Motor neuron (in vitro differentiated cells): ENCODE data around the gene TUBA4A. TPM values are rescaled to one million over a fixed set of nuclear protein-coding genes. Genes with fewer than 3 reads are reported as not detected.
"Not testable (repeated sequence)": the region's sequence is repeated elsewhere in the genome, so short reads cannot be mapped to it uniquely, and the experiment has no call there.

Experiments
- ATAC-seq, 8 experiments: fragments of 200-7000 bp; cut with Tn5 transposase; replicated peaks in 6 of 8; 2 replicates each; pipeline ENCODE4 v1.8.0; 2021; ENCODE audit warnings: mild to moderate bottlenecking in 8 of 8, moderate library complexity in 8 of 8
- H3K27ac ChIP-seq, 2 donors: fragments of 250-450 bp; sonication (Bioruptor Pico); 2 replicates each; pipeline ENCODE4 v1.9.0; 2021; ENCODE audit warnings: antibody characterized with exemption in 2 of 2, mild to moderate bottlenecking in 2 of 2, moderate library complexity in 1 of 2
- H3K4me1 ChIP-seq, 2 donors: fragments of 250-450 bp; sonication (Bioruptor Pico); replicated peaks in 1 of 2; 2 replicates each; pipeline ENCODE4 v1.6.1; 2021; ENCODE audit warnings: antibody characterized with exemption in 2 of 2, mild to moderate bottlenecking in 2 of 2, moderate library complexity in 1 of 2
- H3K4me3 ChIP-seq, 5 donors: fragments of 250-450 bp; sonication (Bioruptor Pico); 2 replicates each; pipeline ENCODE4 v1.9.0; 2021; ENCODE audit warnings: antibody characterized with exemption in 5 of 5, mild to moderate bottlenecking in 5 of 5, moderate library complexity in 4 of 5
- WGBS, 10 experiments: fragments of 450-650 bp; shearing (Covaris generic); methylation state at CpG; one replicate each; pipeline ENCODE4 v1.0.0; 2022; 5-methylcytosine and 5-hydroxymethylcytosine counted together
- in situ Hi-C, 9 experiments: fragments of 400-800 bp; cut with MboI; loops; one replicate each; pipeline ENCODE4 v1.15.0; 2021; ENCODE audit warnings: low sequenced_read_pairs in 9 of 9, low pct_unique_long_range_greater_than_20kb in 2 of 9; ENCODE audit not compliant: unreplicated experiment in 9 of 9
- total RNA-seq, 8 experiments: library from RNA; unstranded; fragments of 300-600 nt; gene quantifications; 2 replicates each; pipeline versions ENCODE4 v1.2.3 to v1.2.4, GENCODE V29; 2022

The TUBA4A gene
- total RNA-seq, 8 experiments from 2014 or later: 2.3 to 23.4 (median 4.7) TPM

DNA sequence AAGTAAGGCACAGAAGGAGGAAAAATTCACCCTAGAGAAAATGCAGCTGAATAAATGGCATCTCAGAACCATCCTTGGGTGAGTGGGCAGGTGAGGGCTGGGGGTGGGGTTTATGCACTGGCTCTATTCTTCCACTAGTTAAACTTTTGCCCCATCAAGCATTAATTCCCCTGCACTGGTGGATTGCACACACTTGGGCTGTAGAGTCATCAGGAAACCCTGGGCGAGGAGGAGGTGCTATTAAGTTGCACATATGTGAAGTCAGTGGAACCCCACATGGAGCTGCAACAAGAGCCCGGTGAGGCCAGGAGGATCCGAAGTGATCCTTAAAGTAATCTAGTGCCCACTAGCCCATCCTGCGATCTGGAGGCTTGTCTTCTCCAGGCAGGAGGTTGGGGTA, 18.6 kb upstream of the TUBA4A start:
- H3K27ac ChIP-seq: no peak overlapping the region
- H3K4me3 ChIP-seq: no peak overlapping the region
- H3K4me1 ChIP-seq: peaks cover 0 to 4% of the 10 kb centered on the region in 2 donors
- no peak for ATAC-seq
- WGBS, 10 experiments: 25 to 90% (median 48%) methylated on average over 2 to 3 of the region's 4 CpGs; no CpG with 5 or more reads in 5 of the 10 experiments
- in situ Hi-C loops: no loop called here

DNA sequence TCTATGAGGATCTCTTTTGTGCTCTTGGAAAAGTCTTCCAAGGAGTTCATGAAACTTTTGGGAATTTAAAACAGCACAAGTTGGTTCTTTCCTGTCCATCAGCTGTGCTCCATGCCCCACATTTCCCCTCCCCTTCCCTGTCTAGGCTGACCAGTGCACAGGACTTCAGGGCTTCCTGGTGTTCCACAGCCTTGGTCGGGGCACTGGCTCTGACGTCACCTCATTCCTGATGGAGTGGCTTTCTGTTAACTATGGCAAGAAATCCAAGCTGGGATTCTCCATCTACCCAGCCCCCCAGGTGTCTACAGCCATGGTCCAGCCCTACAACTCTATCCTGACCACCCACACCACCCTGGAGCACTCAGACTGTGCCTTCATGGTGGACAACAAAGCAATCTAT, 17.3 kb upstream of the TUBA4A start:
- in situ Hi-C loops: no loop called here
- peaks cover 0 to 4% of the 10 kb centered on the region in 2 donors for H3K4me1 ChIP-seq
- ATAC-seq: no peak
- no peak overlapping the region for H3K4me3 ChIP-seq
- 80% methylated on average over 2 of the region's 2 CpGs; no CpG with 5 or more reads in 9 of the 10 experiments for WGBS, 10 experiments
- no peak overlapping the region for H3K27ac ChIP-seq

- Histone ChIP-seq H3K4me3 (no peak overlapping the region), H3K27ac (no peak overlapping the region), H3K4me1 (peaks cover 0 to 4% of the 10 kb centered on the region in 2 donors)
- 40 to 100% (median 50%) methylated on average over 1 of the region's 5 CpGs; no CpG with 5 or more reads in 7 of the 10 experiments for WGBS, 10 experiments
- ATAC-seq: no peak
- in situ Hi-C loops: no loop called here
Observed at GRCh38 chr2:219270055-219270372, 16.3 kb upstream of the TUBA4A start.

DNA sequence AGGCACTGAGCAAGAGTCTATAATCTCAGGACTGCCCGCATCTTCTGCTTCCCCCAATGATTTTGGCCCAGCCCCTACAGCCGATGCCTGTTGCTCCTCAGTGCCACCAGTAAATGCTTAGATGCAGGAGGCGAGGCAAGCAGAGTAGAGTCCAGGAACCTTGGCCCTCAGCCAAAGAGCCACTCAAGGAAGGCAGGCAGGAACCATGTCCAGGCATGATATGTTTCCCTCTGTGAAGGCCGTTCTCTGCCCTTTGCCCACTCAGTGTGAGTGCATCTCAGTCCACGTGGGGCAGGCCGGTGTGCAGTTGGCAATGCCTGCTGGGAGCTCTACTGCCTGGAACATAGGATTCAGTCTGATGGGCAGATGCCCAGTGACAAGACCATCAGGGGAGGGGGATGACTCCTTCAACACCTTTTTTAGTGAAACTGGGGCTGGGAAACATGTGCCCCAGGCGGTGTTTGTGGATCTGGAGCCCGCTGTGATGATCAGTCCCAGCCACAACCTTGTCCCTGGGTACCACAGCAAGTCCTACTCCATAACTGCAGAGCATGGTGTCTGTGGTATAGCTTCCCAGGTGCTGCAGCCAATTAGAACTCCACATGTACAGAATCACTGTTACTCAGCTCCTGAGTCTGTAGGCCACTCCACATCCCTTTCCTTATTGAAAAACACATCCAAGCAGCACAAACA, 15.8 kb upstream of the TUBA4A start:
- in situ Hi-C loops: no loop called here
- peak in 3 of 8 experiments; percentile 39 to 60 (median 55) for ATAC-seq
- H3K27ac ChIP-seq: no peak overlapping the region
- peaks cover 0 to 4% of the 10 kb centered on the region in 2 donors for H3K4me1 ChIP-seq
- no peak overlapping the region for H3K4me3 ChIP-seq
- WGBS, 10 experiments: 20 to 100% (median 63%) methylated on average over 1 to 7 of the region's 8 CpGs

DNA sequence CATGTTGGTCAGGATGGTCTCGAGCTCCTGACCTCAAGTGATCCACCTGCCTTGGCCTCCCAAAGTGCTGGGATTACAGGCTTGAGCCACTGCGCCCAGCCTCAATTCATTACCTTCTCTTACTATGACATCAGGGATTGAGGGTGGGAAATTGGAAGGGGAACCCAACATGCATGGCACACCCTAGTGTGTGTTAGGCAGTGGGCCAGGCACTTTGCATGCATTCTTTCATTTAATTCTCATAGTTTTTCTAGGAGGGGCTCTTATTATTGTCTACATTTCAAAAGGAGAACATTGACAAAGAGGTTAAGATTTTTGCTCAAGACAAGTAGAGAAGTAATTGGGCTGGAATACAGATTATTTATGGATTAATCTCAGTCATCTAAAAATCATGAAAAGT, 14.6 kb upstream of the TUBA4A start:
- ATAC-seq: peak in 2 of 8 experiments; percentile 89 to 90
- no peak overlapping the region for H3K27ac ChIP-seq
- H3K4me3 ChIP-seq: no peak overlapping the region
- 17 to 80% (median 46%) methylated on average over 1 to 2 of the region's 2 CpGs; no CpG with 5 or more reads in 6 of the 10 experiments for WGBS, 10 experiments
- in situ Hi-C loops: no loop called here
- no peaks in the 10 kb centered on the region for H3K4me1 ChIP-seq

- no peaks in the 10 kb centered on the region for H3K4me1 ChIP-seq
- no peak overlapping the region for H3K27ac ChIP-seq
- no peak for ATAC-seq
- in situ Hi-C loops: no loop called here
- no peak overlapping the region for H3K4me3 ChIP-seq
- WGBS, 10 experiments: 17 to 43% methylated on average over 1 of the region's 1 CpG; no CpG with 5 or more reads in 8 of the 10 experiments
Observed at GRCh38 chr2:219266886-219267285, 13.2 kb upstream of the TUBA4A start.

GRCh38 chr2:219266232-219266631, 12.5 kb upstream of the TUBA4A start:
- H3K4me3 ChIP-seq: no peak overlapping the region
- no peak for ATAC-seq
- in situ Hi-C loops: no loop called here
- WGBS, 10 experiments: 8 to 83% (median 60%) methylated on average over 1 to 2 of the region's 5 CpGs; no CpG with 5 or more reads in 5 of the 10 experiments
- no peaks in the 10 kb centered on the region for H3K4me1 ChIP-seq
- H3K27ac ChIP-seq: no peak overlapping the region

GRCh38 chr2:219261024-219261855, 7.5 kb upstream of the TUBA4A start:
- in situ Hi-C loops: no loop called here
- 50 to 100% (median 74%) methylated on average over 1 to 5 of the region's 5 CpGs; no CpG with 5 or more reads in 1 of the 10 experiments for WGBS, 10 experiments
- Histone ChIP-seq H3K4me1 (no peaks in the 10 kb centered on the region), H3K4me3 (no peak overlapping the region), H3K27ac (no peak overlapping the region)
- peak in 1 of 8 experiments; percentile 31 for ATAC-seq

GRCh38 chr2:219258942-219259341, 5.2 kb upstream of the TUBA4A start:
- H3K4me3 ChIP-seq, H3K4me1 ChIP-seq, ATAC-seq, H3K27ac ChIP-seq, in situ Hi-C loops: not testable (repeated sequence)
- WGBS, 10 experiments: 50 to 100% (median 68%) methylated on average over 1 to 9 of the region's 10 CpGs; no CpG with 5 or more reads in 1 of the 10 experiments

DNA sequence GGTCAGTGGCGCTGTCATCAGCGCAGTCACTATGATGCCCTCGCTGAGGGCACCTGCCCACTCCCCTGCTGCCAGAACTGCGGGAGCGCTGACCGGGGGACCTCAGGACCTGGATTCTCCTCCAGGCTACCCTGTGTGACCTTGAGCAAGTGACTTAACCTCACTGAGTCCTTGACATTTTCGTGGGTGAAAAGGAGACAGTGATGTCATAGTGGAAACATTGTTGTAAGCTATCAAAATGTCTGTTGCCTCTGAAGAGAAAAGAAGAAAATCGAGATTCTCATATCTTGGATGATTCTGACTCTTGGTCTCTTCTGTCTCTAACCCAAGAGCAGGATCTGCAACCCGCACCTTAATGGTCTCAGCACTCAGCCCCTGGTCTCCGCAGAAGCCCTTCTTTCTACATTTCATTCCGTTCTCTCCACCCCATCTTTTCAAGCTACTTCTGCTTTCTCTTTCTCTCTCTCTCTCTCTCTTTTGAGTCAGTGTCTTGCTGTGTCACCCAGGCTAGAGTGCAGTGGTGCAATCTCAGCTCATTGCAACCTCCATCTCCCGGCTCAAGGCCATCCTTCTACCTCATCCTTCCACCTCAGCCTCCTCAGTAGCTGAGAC, 978 bp upstream of the TUBA4A start:
- WGBS, 10 experiments: 23 to 71% (median 42%) methylated on average over 1 to 9 of the region's 12 CpGs
- no peak overlapping the region for H3K27ac ChIP-seq
- ATAC-seq: no peak
- H3K4me1 ChIP-seq: peaks cover 13 to 18% of the 10 kb centered on the region in 2 donors
- in situ Hi-C loops: no loop called here
- peak overlapping the region; percentile 23 to 51 (median 30) for H3K4me3 ChIP-seq

- Histone ChIP-seq H3K4me3 (peak within 1 kb of the TSS; percentile 23 to 51 (median 30)), H3K27ac (no peak within 1 kb of the TSS), H3K4me1 (peaks cover 21 to 28% of the 10 kb centered on the region in 2 donors)
- ATAC-seq: peak in 7 of 8 experiments; percentile 1 to 30 (median 13)
- in situ Hi-C loops: no loop called here
- WGBS, 10 experiments: 0 to 7% (median 3%) methylated on average over 1 to 7 of the region's 49 CpGs; no CpG with 5 or more reads in 6 of the 10 experiments
Observed at GRCh38 chr2:219252900-219253752, 592 bp downstream of the TUBA4A start, which contains the start of gene TUBA4B. TUBA4B (plus strand) TSS chr2:219253243; CDS start chr2:219253408, 165 bp downstream.

DNA sequence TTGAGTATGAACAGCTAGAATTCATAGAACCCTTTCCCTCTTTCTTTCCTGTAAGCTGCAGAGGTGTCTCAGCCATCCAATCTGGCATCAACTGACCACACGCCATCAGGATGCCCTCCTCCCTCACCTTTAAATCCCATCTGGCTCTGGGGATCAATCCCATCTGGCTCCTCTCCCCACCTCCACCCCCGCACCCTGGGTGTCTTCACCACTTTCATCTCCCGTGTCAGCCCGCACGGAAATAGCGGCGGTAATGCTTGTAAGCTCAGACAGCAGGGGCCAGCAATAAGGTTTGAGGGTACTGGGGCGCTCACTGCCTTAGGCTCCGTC, 1.2 kb downstream of the TUBA4A start:
- WGBS, 10 experiments: 3 to 80% (median 13%) methylated on average over 1 to 7 of the region's 9 CpGs; no CpG with 5 or more reads in 7 of the 10 experiments
- no peak for ATAC-seq
- H3K27ac ChIP-seq: no peak overlapping the region
- peaks cover 21 to 28% of the 10 kb centered on the region in 2 donors for H3K4me1 ChIP-seq
- in situ Hi-C loops: no loop called here
- H3K4me3 ChIP-seq: peak overlapping the region in 4 of 5 donors; percentile 10 to 51 (median 34)
